K562 (cell line): ENCODE data around the gene NRARP. TPM values are rescaled to one million over a fixed set of nuclear protein-coding genes. Genes with fewer than 3 reads are reported as not detected.

Experiments
- BCLAF1 ChIP-seq, 2 experiments: fragments of 450-650 bp in 1 of 2; IDR thresholded peaks; 2 replicates each; pipeline ENCODE4 v1.6.1; 2011 to 2017; ENCODE audit warnings: low read depth in 2 of 2, antibody characterized with exemption in 1 of 2, borderline replicate concordance in 1 of 2, low read length in 1 of 2, mild to moderate bottlenecking in 1 of 2, mixed read lengths in 1 of 2; ENCODE audit not compliant: control insufficient read depth in 1 of 2
- CREB5 ChIP-seq: fragments of 250-450 bp; sonication (Bioruptor Pico); IDR thresholded peaks from 2 replicates; pipeline ENCODE4 v1.5.0; 2020; ENCODE audit warnings: mild to moderate bottlenecking
- E2F1 ChIP-seq: sonication (generic); formaldehyde crosslinking; IDR thresholded peaks from 2 replicates; pipeline ENCODE4 v1.8.1; 2023; ENCODE audit warnings: mild to moderate bottlenecking, missing genetic modification reagents, moderate library complexity
- IRF1 ChIP-seq: sonication (generic); formaldehyde crosslinking; IDR thresholded peaks from 2 replicates; pipeline ENCODE4 v1.8.0; 2022; ENCODE audit warnings: missing genetic modification reagents, mild to moderate bottlenecking, borderline replicate concordance
- MBD2 ChIP-seq: sonication (generic); IDR thresholded peaks from 2 replicates; pipeline ENCODE4 v1.6.1; 2016; ENCODE audit warnings: low read depth, borderline replicate concordance
- NR2F6 ChIP-seq: fragments of 450-650 bp; formaldehyde crosslinking; IDR thresholded peaks from 2 replicates; pipeline ENCODE4 v1.4.0; 2020; ENCODE audit warnings: mild to moderate bottlenecking
- PHTF2 ChIP-seq: fragments of 250-450 bp; sonication (Bioruptor Pico); IDR thresholded peaks from 2 replicates; pipeline ENCODE4 v1.5.0; 2021; ENCODE audit warnings: mild to moderate bottlenecking
- PTTG1 ChIP-seq: fragments of 450-650 bp; IDR thresholded peaks from 2 replicates; pipeline ENCODE4 v1.6.1; 2016; ENCODE audit warnings: low read depth, mild to moderate bottlenecking, missing genetic modification characterization, missing compliant biosample characterization
- SP1 ChIP-seq: sonication (generic); formaldehyde crosslinking; IDR thresholded peaks from 2 replicates; pipeline ENCODE4 v1.8.1; 2022; ENCODE audit warnings: mild to moderate bottlenecking, missing genetic modification reagents
- THRB ChIP-seq: fragments of 450-650 bp; formaldehyde crosslinking; conservative IDR thresholded peaks from 2 replicates; pipeline ENCODE4 v1.4.0; 2022; ENCODE audit warnings: mild to moderate bottlenecking, missing genetic modification characterization
- VEZF1 ChIP-seq: fragments of 200-800 bp; sonication (Bioruptor generic); IDR thresholded peaks from 2 replicates; pipeline ENCODE4 v1.6.1; 2017; ENCODE audit warnings: missing genetic modification characterization, missing compliant biosample characterization
- ZNF277 ChIP-seq: fragments of 250-450 bp; sonication (Bioruptor Pico); IDR thresholded peaks from 2 replicates; pipeline ENCODE4 v1.8.0; 2022; ENCODE audit warnings: inconsistent platforms, mild to moderate bottlenecking, moderate library complexity, borderline replicate concordance
- polyA plus RNA-seq, 8 experiments: library from polyadenylated mRNA; depleted of rRNA in 4 of 8; stranded (reverse) in 5 of 8; unstranded in 3 of 8; fragments of >200 nt; fragmentation: Nextera tagmentation in 2 of 8; fragmentation: Illumina TruSeq in 1 of 8; extraction: Ambion mirVana in 2 of 8; extraction: Trizol in 1 of 8; gene quantifications; 2 replicates each; pipeline versions ENCODE4 v1.2.1 to v1.2.3, GENCODE V29; 2011 to 2014; ENCODE audit warnings: inconsistent platforms in 1 of 8, missing spikeins in 1 of 8
- total RNA-seq, 7 experiments: library from RNA; depleted of rRNA in 6 of 7; stranded (reverse); fragments of >200 nt in 6 of 7; fragmentation: Illumina TruSeq in 2 of 7; extraction: Trizol in 2 of 7; gene quantifications; 2 replicates each; pipeline versions ENCODE4 v1.2.1 to v1.2.3, GENCODE V29; 2011 to 2021; ENCODE audit warnings: low replicate concordance in 1 of 7

NRARP gene
- total and polyA plus RNA-seq, 9 of the 15 experiments (the other 6 are each of a cell fraction or from before 2014, with no cell fraction given) = 2.0 to 24.5 (median 7.2) TPM; not detected in 2

- TF ChIP-seq SP1 (CRISPR knock-in tag) = peak; percentile 72
- no peak for TF ChIP-seq ZNF277 (CRISPR knock-in tag)
- TF ChIP-seq NR2F6 = no peak
- peak; percentile 77; the same call in 1 of the 2 replicates for TF ChIP-seq E2F1
- no peak for TF ChIP-seq THRB (CRISPR knock-in tag)
- peak; percentile 69; the same call in 1 of the 2 replicates for TF ChIP-seq MBD2
- TF ChIP-seq CREB5 = no peak
- no peak for TF ChIP-seq PTTG1
- TF ChIP-seq IRF1 (CRISPR knock-in tag) = no peak
- peak in 1 of 2 experiments; percentile 94; a peak in 2 of 4 replicates for TF ChIP-seq BCLAF1 (IDR thresholded peaks at IDR 0.05; ENCODE audit: borderline replicate concordance in 1 of 2, control insufficient read depth in 1 of 2, low read depth in 2 of 2, low read length in 1 of 2)
- TF ChIP-seq VEZF1 (CRISPR knock-in tag) = peak; percentile 94
- no peak for TF ChIP-seq PHTF2 (CRISPR knock-in tag)
Observed at GRCh38 chr9:137254624-137255447, 47.2 kb downstream of the NRARP start, which contains the start of gene NELFB (continued).
